GM12878 (cell line): ENCODE measurements around the gene ZWILCH. TPM values are rescaled to one million over a fixed set of nuclear protein-coding genes. Genes with fewer than 3 reads are reported as not detected.

Experiments
- ATAC-seq: fragments of 200-7000 bp; cut with Tn5 transposase; 3 replicates; pipeline ENCODE4 v1.9.1; 2020; ENCODE audit warnings: mild to moderate bottlenecking, moderate library complexity
- BruUV-seq: library from RNA; stranded (reverse); fragments of 400-500 nt; replicated peaks from 2 replicates; lab custom pipeline; 2021; lab: Mats Ljungman, UMichigan
- CTCF ChIA-PET: fragments of 300-600 bp; sonication (Branson Sonifier 250); formaldehyde crosslinking; extraction: SDS; loops from one replicate; lab custom pipeline; 2021; ENCODE audit warnings: inconsistent platforms; lab: Yijun Ruan, JAX
- POLR2A ChIA-PET: fragments of 350-600 bp; formaldehyde crosslinking; extraction: SDS; loops from one replicate; lab custom pipeline; 2021; ENCODE audit warnings: inconsistent platforms; lab: Charles Lee
- RAD21 ChIA-PET: fragments of 300-600 bp; sonication (Branson Sonifier 250); formaldehyde crosslinking; loops from one replicate; lab custom pipeline; 2023; ENCODE audit warnings: antibody characterized with exemption; ENCODE audit not compliant: unreplicated experiment; lab: Charles Lee
- SMC1A ChIA-PET: fragments of 300-600 bp; sonication (Branson Sonifier 250); formaldehyde crosslinking; loops from one replicate; lab custom pipeline; 2023; ENCODE audit not compliant: unreplicated experiment, uncharacterized antibody; lab: Charles Lee
- DNase-seq: peaks from one replicate; pipeline ENCODE4 v3.0.0-alpha.2; 2011; ENCODE audit warnings: low read depth, low spot score
- FAIRE-seq: peaks from 3 replicates; lab custom pipeline; 2011; peaks lifted over from hg19 to GRCh38; lab: Jason Lieb, UNC
- H2AFZ ChIP-seq: 2 replicates; pipeline ENCODE4 v1.6.0; 2011; ENCODE audit warnings: low read depth, low read length, control low read depth; ENCODE audit not compliant: control insufficient read depth
- H3K27ac ChIP-seq: 2 replicates; pipeline ENCODE4 v1.5.1; 2011; ENCODE audit warnings: control low read depth; ENCODE audit not compliant: control insufficient read depth, insufficient read depth
- H3K27me3 ChIP-seq, 2 experiments: replicated peaks in 1 of 2; 2 replicates each; pipeline versions ENCODE4 v1.6.0 to v1.6.1; 2011; ENCODE audit warnings: low read length in 1 of 2; ENCODE audit not compliant: control insufficient read depth in 2 of 2, insufficient read depth in 2 of 2
- H3K36me3 ChIP-seq, 2 experiments: 2 replicates each; pipeline ENCODE4 v1.5.1; 2011; ENCODE audit warnings: low read length in 1 of 2; ENCODE audit not compliant: control insufficient read depth in 2 of 2, insufficient read depth in 2 of 2
- H3K4me1 ChIP-seq: 2 replicates; pipeline ENCODE4 v1.6.1; 2011; ENCODE audit warnings: mild to moderate bottlenecking, low read length, moderate library complexity, mixed read lengths; ENCODE audit not compliant: control insufficient read depth, insufficient read depth
- H3K4me2 ChIP-seq: 2 replicates; pipeline ENCODE4 v1.6.0; 2011; ENCODE audit warnings: control low read depth; ENCODE audit not compliant: control insufficient read depth, insufficient read depth
- H3K4me3 ChIP-seq: fragments of 200-600 bp; sonication (generic); 2 replicates; pipeline ENCODE4 v1.5.1; 2016
- H3K79me2 ChIP-seq: 2 replicates; pipeline ENCODE4 v1.6.0; 2011; ENCODE audit warnings: low read length; ENCODE audit not compliant: control insufficient read depth, insufficient read depth
- H3K9ac ChIP-seq: 2 replicates; pipeline ENCODE4 v1.8.0; 2011; ENCODE audit warnings: low read length, control low read depth, mixed read lengths; ENCODE audit not compliant: control insufficient read depth, insufficient read depth
- H3K9me3 ChIP-seq: replicated peaks from 3 replicates; pipeline ENCODE4 v1.5.1; 2011; ENCODE audit warnings: mild to moderate bottlenecking, low read length; ENCODE audit not compliant: control insufficient read depth, insufficient read depth
- H4K20me1 ChIP-seq: 2 replicates; pipeline ENCODE4 v1.6.0; 2011; ENCODE audit not compliant: control insufficient read depth, insufficient read depth
- ATF7 ChIP-seq: fragments of 450-650 bp; IDR thresholded peaks from 2 replicates; pipeline ENCODE4 v1.6.1; 2016; ENCODE audit warnings: low read depth, mild to moderate bottlenecking
- BHLHE40 ChIP-seq, 2 experiments: fragments of 450-650 bp in 1 of 2; IDR thresholded peaks; 2 replicates each; pipeline ENCODE4 v1.6.1; 2011 to 2017; ENCODE audit warnings: low read depth in 2 of 2, borderline replicate concordance in 1 of 2, improper control_type of control experiment in 1 of 2, low read length in 1 of 2, mild to moderate bottlenecking in 1 of 2
- EED ChIP-seq: sonication (generic); IDR thresholded peaks from 2 replicates; pipeline ENCODE4 v1.6.1; 2016; ENCODE audit warnings: antibody characterized with exemption, low read depth
- IRF5 ChIP-seq: fragments of 450-650 bp; IDR thresholded peaks from 2 replicates; pipeline ENCODE4 v1.6.1; 2017; ENCODE audit warnings: borderline replicate concordance
- REST ChIP-seq: IDR thresholded peaks from 2 replicates; pipeline ENCODE4 v1.6.1; 2012; ENCODE audit warnings: mild to moderate bottlenecking, low read depth, low read length
- SREBF2 ChIP-seq: IDR thresholded peaks from 2 replicates; pipeline ENCODE4 v1.6.1; 2012; ENCODE audit warnings: mild to moderate bottlenecking, low read length
- ZBTB4 ChIP-seq: fragments of 450-650 bp; formaldehyde crosslinking; IDR thresholded peaks from 2 replicates; pipeline ENCODE4 v1.4.0; 2022; ENCODE audit warnings: mild to moderate bottlenecking, moderate library complexity
- ZZZ3 ChIP-seq: IDR thresholded peaks from 2 replicates; pipeline ENCODE4 v1.6.1; 2011; ENCODE audit warnings: low read depth; ENCODE audit not compliant: control insufficient read depth, insufficient read length
- WGBS: methylation state at CpG from one replicate; pipeline ENCODE4 v1.1.6; 2016; ENCODE audit warnings: low lambda C conversion rate; ENCODE audit not compliant: insufficient replicate concordance, insufficient coverage; ENCODE audit errors: missing lambda C conversion rate; 5-methylcytosine and 5-hydroxymethylcytosine counted together
- in situ Hi-C: fragments of 300-500 bp; cut with MboI; formaldehyde crosslinking; loops from 9 replicates; pipeline ENCODE4 v1.14.3; 2018; ENCODE audit warnings: mixed read lengths
- intact Hi-C: fragments of 100-400 bp; cut with micrococcal nuclease; formaldehyde crosslinking; loops from one replicate; pipeline ENCODE4 v1.14.2; 2022; ENCODE audit not compliant: unreplicated experiment
- polyA plus RNA-seq, 11 experiments: library from polyadenylated mRNA; depleted of rRNA in 4 of 11; unstranded in 6 of 11; stranded (reverse) in 5 of 11; fragments of >200 nt; fragmentation: Nextera tagmentation in 4 of 11; fragmentation: Illumina TruSeq in 1 of 11; extraction: Ambion mirVana in 4 of 11; extraction: Trizol in 1 of 11; gene quantifications; 1 replicate in 1 of 11; 2 replicates in 10 of 11; pipeline versions ENCODE4 v1.2.1 to v1.2.3, GENCODE V29; 2011 to 2016; ENCODE audit warnings: inconsistent platforms in 2 of 11, missing spikeins in 2 of 11, low read depth in 1 of 11
- total RNA-seq, 4 experiments: library from RNA; depleted of rRNA in 3 of 4; stranded (reverse); fragments of >200 nt in 3 of 4; fragmentation: Illumina TruSeq in 1 of 4; extraction: Trizol in 1 of 4; gene quantifications; 2 replicates each; pipeline versions ENCODE4 v1.2.1 to v1.2.3, GENCODE V29; 2013 to 2021

The ZWILCH gene
- total and polyA plus RNA-seq, 10 of the 15 experiments (the other 5 are each of a cell fraction or from before 2014, with no cell fraction given) = 15.6 to 73.9 (median 32.4) TPM

GRCh38 chr15:66590435-66590834 is 85.3 kb downstream of the ZWILCH start:
- Histone ChIP-seq H3K4me3 (no peak overlapping the region), H3K27me3 (peaks cover 0 to 2% of the 10 kb centered on the region in 2 experiments; a peak in 2 of 4 replicates), H3K9me3 (no peaks in the 10 kb centered on the region), H3K4me1 (no peaks in the 10 kb centered on the region), H3K79me2 (no peaks in the 10 kb centered on the region), H3K9ac (no peak overlapping the region), H3K27ac (no peak overlapping the region), H3K36me3 (no peaks in the 10 kb centered on the region), H2AFZ (no peak overlapping the region), H4K20me1 (no peaks in the 10 kb centered on the region), H3K4me2 (no peak overlapping the region)
- CTCF ChIA-PET = interaction anchor here (1.0 kb wide), 1 partner anchor 91 kb away, joined by 3 read pairs; no protein-coding TSS in a partner anchor
- intact Hi-C loops = no loop called here
- in situ Hi-C loops = no loop called here
- WGBS = 0% methylated on average over 2 of the region's 2 CpGs
- ATAC-seq = no peak
- POLR2A ChIA-PET = no interaction called here
- no TSS peak for BruUV-seq
- FAIRE-seq = no peak
- no peak for TF ChIP-seq SREBF2
- no peak for TF ChIP-seq EED
- TF ChIP-seq ZBTB4 = no peak
- TF ChIP-seq ZZZ3 = no peak
- TF ChIP-seq BHLHE40 (IDR thresholded peaks at IDR 0.05; ENCODE audit: borderline replicate concordance in 1 of 2, low read depth in 2 of 2, low read length in 1 of 2) = no peak
- TF ChIP-seq REST = no peak
- no peak for TF ChIP-seq ATF7
- TF ChIP-seq IRF5 = no peak
- SMC1A ChIA-PET = interaction anchor here (0.6 to 1.2 kb wide), 2 partner anchors 14 to 185 kb away, joined by 3 read pairs; no protein-coding TSS in a partner anchor
- RAD21 ChIA-PET = no interaction called here
- DNase-seq = no peak
